ENCODE results near the gene TENT5D. TPM values are rescaled to one million over a fixed set of nuclear protein-coding genes. Genes with fewer than 3 reads are reported as not detected.

The TENT5D gene
- total and polyA plus RNA-seq, 8 donors: 0.06 TPM; not detected in 5

- DNase-seq (no peak), ATAC-seq (no peak)
- intact Hi-C loops (cut with DNase I): no loop called here
- Histone ChIP-seq H3K9me3 (no peaks in the 10 kb centered on the region), H3K4me3 (no peak overlapping the region), H3K27me3 (no peaks in the 10 kb centered on the region), H3K27ac (no peak overlapping the region), H3K36me3 (no peaks in the 10 kb centered on the region), H3K4me1 (no peaks in the 10 kb centered on the region)
- no peak for TF ChIP-seq CTCF (IDR thresholded peaks at IDR 0.05)
Measured at GRCh38 chrX:80485543-80485942, 65.3 kb downstream of the TENT5D start.

GRCh38 chrX:80486299-80486698 is 66.1 kb downstream of the TENT5D start:
- no peaks in the 10 kb centered on the region for H3K36me3 ChIP-seq
- H3K27ac ChIP-seq: no peak overlapping the region
- H3K4me3 ChIP-seq: no peak overlapping the region
- intact Hi-C loops (cut with DNase I): no loop called here
- H3K4me1 ChIP-seq: no peaks in the 10 kb centered on the region
- no peak for TF ChIP-seq CTCF (IDR thresholded peaks at IDR 0.05)
- ATAC-seq (no peak), DNase-seq (no peak)
- H3K9me3 ChIP-seq: no peaks in the 10 kb centered on the region
- no peaks in the 10 kb centered on the region for H3K27me3 ChIP-seq

GRCh38 chrX:80489166-80489565 is 68.9 kb downstream of the TENT5D start:
- no peaks in the 10 kb centered on the region for H3K36me3 ChIP-seq
- H3K4me1 ChIP-seq: no peaks in the 10 kb centered on the region
- ATAC-seq: no peak
- TF ChIP-seq CTCF (IDR thresholded peaks at IDR 0.05): no peak
- no peak for DNase-seq
- no peak overlapping the region for H3K4me3 ChIP-seq
- H3K27ac ChIP-seq: no peak overlapping the region
- intact Hi-C loops (cut with DNase I): no loop called here
- H3K27me3 ChIP-seq: no peaks in the 10 kb centered on the region
- H3K9me3 ChIP-seq: no peaks in the 10 kb centered on the region
